Measurements from ENCODE around the gene SPSB1. TPM values are rescaled to one million over a fixed set of nuclear protein-coding genes. Genes with fewer than 3 reads are reported as not detected.

SPSB1 gene
- total RNA-seq, 1 experiment from 2014 or later = 33.4 TPM

DNA sequence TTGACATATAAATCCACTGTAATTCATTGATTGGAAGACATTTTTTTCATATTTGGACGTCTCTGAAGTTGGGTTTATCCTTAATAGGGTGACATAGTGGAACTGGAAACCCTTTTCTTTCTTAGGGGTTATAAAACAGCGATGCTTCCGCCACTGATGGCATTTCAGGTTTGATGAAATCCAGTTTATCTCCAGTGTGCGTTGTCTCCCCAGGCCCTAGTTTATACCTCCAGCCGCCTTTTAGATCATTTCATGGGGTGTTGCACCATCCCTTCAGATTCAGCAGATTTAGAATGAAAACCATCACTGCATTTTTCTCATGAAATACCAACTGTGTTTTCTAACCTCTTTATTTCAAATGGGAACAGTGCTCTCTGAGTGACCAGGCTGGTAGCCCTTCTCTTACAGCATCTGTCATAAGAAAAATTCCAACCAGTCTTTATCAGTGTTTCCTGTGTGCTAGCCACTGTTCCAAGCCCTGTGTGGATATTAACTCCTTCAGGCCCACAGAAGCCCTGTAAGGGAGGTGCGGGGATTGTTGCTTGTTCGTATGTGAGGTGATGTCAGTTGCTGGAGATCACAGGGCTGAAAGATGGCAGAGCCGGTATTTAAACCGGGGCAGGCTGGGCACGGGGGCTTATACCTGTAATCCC is 39.1 kb upstream of the SPSB1 start:
- DNase-seq (ENCODE audit: low read depth, low spot score) = no peak
- in situ Hi-C loops (cut with HindIII; ENCODE audit: low pct_unique_long_range_greater_than_20kb, low sequenced_read_pairs) = no loop called here

DNA sequence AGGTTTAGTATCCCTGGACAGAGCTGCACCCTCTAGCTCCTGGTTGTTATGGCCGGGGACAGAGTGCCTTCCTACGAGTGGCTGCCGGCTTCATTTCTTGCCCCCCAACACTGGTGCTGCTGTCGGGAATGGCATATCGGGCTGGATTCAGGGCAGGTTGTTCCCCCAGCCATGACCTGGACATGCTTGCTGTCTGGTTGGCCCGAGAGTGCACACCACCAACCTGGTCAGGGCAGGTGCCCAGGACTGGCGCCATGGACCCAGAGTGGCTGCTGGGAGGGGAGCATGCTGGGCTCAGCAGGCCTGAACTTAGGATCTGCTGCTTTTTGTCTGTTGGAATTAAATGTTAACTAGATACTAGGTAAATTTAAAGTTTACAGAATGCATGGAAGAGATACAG is 36.4 kb upstream of the SPSB1 start:
- DNase-seq (ENCODE audit: low read depth, low spot score) = no peak
- in situ Hi-C loops (cut with HindIII; ENCODE audit: low pct_unique_long_range_greater_than_20kb, low sequenced_read_pairs) = no loop called here

DNA sequence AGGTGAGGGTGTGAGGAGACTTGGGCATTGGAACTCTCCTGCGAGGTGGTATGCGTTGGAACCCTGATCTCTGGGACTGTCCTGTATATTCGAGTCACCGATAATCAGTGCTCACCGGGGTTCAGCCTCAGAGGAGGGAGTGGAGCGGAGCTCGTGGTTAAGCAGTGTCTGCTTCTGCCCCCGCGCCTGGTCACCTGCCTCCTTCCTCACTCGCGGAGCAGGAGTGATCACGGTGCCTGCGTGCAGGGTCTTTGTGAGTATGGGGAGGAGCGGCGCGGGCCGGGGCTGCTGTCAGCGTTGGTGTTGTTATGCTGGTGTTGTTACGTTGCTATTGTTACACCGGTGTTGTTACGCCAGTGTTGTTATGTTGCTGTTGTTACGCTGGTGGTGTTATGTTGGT is 34.8 kb upstream of the SPSB1 start:
- in situ Hi-C loops (cut with HindIII; ENCODE audit: low pct_unique_long_range_greater_than_20kb, low sequenced_read_pairs) = no loop called here
- DNase-seq (ENCODE audit: low read depth, low spot score) = no peak

DNA sequence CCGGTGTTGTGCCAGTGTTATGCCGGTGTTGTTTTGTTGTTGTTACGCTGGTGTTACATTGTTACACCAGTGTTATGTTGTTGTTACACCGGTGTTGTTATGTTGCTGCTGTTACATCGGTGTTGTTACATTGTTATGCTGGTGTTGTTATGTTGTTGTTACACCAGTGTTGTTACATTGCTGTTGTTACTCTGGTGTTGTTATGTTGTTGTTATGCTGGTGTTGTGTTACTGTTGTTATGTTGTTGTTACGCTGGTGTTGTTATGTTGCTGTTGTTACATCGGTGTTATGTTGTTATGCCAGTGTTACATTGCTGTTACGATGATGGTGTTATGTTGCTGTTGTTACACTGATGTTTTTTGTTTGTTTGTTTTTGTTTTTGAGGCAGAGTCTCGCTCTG is 34.1 kb upstream of the SPSB1 start:
- in situ Hi-C loops (cut with HindIII; ENCODE audit: low pct_unique_long_range_greater_than_20kb, low sequenced_read_pairs) = no loop called here
- no peak for DNase-seq (ENCODE audit: low read depth, low spot score)

DNA sequence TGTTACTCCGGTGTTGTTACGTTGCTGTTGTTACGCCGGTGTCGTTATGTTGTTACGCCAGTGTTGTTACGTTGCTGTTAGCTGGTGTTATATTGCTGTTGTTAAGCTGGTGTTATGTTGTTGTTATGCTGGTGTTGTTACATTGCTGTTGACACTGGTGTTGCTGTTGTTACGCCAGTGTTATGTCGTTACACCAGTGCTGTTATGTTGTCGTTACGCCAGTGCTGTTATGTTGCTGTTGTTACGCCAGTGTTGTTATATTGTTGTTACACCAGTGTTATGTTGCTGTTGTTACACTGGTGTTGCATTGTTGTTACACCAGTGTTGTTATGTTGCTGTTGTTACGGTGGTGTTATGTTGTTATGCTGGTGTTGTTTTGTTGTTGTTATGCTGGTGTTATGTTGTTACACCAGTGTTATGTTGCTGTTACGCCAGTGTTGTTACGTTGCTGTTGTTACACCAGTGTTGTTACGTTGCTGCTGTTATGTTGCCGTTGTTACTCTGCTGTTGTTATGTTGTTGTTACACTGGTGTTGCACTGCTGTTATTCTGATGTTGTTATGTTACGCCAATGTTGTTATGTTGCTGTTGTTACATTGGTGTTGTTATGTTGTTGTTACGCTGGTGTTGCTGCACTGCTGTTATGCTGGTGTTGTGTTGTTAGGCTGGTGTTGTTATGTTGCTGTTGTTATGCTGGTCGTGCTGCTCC is 32.5 kb upstream of the SPSB1 start:
- DNase-seq (ENCODE audit: low read depth, low spot score) = no peak
- in situ Hi-C loops (cut with HindIII; ENCODE audit: low pct_unique_long_range_greater_than_20kb, low sequenced_read_pairs) = no loop called here

DNA sequence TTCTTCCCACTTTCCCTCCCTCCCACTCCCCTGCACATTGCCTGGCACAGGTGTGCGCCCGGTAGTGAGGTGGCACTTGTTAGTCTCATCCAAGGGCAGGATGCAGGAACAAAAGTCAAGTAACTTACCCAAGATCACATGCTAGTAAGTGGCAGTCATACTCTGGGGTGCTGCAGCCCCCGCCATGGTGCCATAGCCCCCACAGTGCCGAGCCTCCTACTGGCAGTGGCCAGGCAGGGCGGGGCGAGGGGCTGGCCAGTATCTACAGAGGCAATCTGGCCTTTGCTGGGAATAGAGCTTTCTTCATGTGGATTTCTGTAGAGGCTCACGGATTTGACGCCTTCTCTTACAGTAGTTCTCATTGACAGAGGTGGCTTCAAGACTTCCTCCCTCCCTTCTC is 31.2 kb upstream of the SPSB1 start:
- in situ Hi-C loops (cut with HindIII; ENCODE audit: low pct_unique_long_range_greater_than_20kb, low sequenced_read_pairs) = no loop called here
- DNase-seq (ENCODE audit: low read depth, low spot score) = no peak

DNA sequence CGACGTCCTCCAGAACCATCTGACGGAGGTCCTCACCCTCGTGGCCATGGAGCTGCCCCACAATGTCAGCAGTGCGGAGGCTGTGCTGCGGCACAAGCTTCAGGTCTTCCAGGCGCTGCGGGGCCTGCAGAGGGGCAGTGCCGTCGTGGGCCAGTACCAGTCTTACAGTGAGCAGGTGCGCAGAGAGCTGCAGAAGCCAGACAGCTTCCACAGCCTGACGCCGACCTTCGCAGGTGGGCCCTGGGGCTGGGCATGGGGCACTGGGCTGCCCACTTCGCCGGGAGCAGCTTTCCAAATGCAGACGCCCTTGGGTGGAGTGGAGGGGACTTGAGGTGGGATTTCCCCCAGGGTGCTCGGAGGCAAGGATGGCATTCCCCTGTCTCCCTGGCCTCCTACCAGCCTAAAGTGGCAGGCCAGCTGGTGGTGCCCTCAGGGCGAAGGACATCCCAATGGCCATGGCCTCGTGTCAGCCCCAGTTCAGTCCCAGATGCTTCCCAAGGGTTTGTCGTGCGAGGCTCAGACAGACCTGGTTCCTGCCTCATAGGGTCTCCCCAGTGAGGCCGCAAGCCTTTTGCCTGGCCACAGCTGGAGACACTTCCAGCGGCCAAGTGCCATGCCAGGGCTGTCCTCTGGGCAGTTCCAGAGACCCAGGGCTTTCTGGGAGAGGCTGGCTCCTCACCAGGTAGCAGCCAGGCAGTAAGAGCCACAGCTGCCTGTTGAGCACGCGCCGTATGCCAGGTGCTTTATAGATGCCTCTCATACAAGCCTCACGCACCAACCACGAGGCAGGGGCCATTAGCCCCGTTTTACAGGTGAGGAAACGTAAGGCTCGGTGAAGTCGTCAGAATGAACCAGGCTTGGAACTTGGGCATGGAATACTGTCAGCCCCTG is 30.4 kb upstream of the SPSB1 start:
- in situ Hi-C loops (cut with HindIII; ENCODE audit: low pct_unique_long_range_greater_than_20kb, low sequenced_read_pairs) = no loop called here
- DNase-seq (ENCODE audit: low read depth, low spot score) = no peak

DNA sequence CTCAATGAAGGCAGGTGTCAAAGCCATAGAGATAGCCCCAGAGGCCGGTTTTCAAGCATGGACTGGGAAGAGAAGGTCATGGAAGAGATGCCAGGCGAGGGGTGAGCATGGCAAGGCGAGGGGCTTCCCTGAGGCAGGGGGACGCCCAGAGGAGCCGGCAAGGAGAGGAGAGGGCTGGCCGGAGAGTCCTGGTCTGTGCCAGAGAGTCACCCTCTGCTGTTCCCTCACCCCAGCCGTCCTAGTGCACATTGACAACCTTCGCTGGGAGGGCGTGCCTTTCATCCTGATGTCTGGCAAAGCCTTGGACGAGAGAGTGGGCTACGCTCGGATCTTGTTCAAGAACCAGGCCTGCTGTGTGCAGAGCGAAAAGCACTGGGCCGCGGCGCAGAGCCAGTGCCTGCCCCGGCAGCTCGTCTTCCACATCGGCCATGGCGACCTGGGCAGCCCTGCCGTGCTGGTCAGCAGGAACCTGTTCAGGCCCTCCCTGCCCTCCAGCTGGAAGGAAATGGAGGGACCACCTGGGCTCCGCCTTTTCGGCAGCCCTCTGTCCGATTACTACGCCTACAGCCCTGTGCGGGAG is 29.3 kb upstream of the SPSB1 start:
- DNase-seq (ENCODE audit: low read depth, low spot score) = no peak
- in situ Hi-C loops (cut with HindIII; ENCODE audit: low pct_unique_long_range_greater_than_20kb, low sequenced_read_pairs) = no loop called here

DNA sequence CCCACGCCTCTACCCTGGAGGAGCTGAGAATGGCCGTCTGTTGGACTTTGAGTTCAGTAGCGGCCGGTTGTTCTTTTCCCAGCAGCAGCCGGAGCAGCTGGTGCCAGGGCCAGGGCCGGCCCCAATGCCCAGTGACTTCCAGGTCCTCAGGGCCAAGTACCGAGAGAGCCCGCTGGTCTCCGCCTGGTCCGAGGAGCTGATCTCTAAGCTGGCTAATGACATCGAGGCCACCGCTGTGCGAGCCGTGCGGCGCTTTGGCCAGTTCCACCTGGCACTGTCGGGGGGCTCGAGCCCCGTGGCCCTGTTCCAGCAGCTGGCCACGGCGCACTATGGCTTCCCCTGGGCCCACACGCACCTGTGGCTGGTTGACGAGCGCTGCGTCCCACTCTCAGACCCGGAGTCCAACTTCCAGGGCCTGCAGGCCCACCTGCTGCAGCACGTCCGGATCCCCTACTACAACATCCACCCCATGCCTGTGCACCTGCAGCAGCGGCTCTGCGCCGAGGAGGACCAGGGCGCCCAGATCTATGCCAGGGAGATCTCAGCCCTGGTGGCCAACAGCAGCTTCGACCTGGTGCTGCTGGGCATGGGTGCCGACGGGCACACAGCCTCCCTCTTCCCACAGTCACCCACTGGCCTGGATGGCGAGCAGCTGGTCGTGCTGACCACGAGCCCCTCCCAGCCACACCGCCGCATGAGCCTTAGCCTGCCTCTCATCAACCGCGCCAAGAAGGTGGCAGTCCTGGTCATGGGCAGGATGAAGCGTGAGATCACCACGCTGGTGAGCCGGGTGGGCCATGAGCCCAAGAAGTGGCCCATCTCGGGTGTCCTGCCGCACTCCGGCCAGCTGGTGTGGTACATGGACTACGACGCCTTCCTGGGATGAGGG is 28.5 kb upstream of the SPSB1 start:
- no peak for DNase-seq (ENCODE audit: low read depth, low spot score)
- in situ Hi-C loops (cut with HindIII; ENCODE audit: low pct_unique_long_range_greater_than_20kb, low sequenced_read_pairs) = no loop called here

DNA sequence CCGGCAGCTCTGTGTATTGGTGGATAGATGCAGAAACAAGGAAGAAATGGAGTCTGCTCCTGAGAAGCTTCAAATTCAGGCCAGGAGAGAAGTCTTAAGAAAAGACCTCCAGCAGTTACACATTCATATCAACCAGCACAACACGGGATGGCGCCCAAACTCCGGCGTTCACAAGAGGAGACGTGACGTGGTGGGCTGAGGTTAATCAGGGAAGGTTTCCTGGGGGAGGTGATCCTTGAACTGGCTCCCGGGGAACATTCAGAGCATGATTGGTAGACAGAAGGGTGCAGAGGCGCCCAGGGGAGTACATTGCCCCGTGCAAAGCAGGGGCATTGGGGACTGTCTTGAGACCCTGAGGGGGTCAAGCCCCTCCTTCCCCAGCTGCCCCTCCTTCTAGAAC is 27.7 kb upstream of the SPSB1 start:
- in situ Hi-C loops (cut with HindIII; ENCODE audit: low pct_unique_long_range_greater_than_20kb, low sequenced_read_pairs) = no loop called here

DNA sequence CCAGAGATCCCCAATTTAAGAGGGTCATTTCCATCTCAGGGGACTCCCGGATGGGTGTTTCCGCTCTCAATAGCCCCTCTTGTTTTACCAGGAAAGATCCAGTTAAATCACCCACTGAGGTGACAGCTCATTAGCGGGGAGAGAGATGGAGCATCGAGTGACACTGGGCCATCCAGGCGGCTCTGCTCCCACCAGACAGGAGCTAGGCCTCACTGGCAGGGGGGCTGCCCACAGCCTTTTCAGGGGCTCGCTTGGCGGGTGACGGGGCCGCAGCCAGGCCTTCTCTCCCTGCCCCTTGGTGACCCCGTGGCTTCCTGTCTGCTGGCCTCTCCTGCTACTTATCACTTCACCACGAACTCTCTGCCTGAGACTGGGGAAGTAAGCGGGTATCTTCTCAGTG is 26.7 kb upstream of the SPSB1 start:
- DNase-seq (ENCODE audit: low read depth, low spot score) = no peak
- in situ Hi-C loops (cut with HindIII; ENCODE audit: low pct_unique_long_range_greater_than_20kb, low sequenced_read_pairs) = no loop called here

More for the DNA sequence above, 27.7 kb upstream of the SPSB1 start:
- no peak for DNase-seq (ENCODE audit: low read depth, low spot score)

DNA sequence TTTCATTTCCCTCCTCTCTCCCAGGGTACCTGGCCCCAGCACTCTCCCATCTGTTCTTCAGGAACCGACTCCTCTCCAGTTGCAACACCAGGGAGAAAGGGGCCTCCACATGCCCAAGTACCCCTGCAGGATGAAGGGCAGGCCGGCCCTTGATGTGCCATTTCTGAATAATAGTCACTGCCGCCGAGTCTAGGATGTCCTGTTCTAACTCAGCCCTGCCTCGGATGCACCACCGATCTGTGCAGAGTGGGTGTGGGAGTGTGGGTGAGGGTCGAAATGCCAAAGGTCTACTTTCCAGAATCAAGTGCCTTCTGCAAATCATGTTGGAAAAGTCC is 25.4 kb upstream of the SPSB1 start:
- in situ Hi-C loops (cut with HindIII; ENCODE audit: low pct_unique_long_range_greater_than_20kb, low sequenced_read_pairs) = no loop called here
- DNase-seq (ENCODE audit: low read depth, low spot score) = no peak

DNA sequence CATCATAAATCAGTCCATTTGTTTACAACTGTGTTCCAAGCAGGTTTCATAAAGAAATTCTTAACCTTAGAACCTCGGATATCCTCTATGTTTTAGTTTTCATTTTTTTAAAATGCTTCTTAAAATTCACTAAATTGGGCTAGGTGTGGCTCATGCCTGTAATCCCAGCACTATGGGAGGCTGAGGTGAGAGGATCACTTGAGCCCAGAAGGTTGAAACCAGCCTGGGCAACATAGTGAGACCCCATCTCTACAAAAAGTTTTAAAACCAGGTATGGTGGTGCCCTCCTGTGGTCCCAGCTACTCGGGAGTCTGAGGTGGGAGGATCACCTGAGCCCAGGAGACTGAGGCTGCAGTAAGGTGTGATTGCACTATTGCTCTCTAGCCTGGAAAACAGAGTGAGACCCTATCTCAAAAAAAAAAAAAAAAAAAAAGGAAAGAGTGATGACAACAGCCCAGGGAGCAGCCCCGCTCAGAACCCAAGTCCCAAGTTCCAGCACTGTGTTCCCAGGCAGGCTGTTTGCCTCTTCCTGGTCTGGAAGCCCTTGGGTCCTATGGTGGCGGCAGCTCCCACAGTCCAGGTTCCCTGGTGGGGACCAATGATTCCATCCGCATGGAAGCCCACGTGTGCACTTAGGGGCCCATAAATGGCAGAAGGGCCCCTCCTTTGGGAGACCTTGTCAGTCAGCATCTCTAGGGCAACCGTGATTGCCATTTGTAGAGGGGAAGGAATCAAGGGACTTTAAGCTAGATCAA is 24.7 kb upstream of the SPSB1 start:
- in situ Hi-C loops (cut with HindIII; ENCODE audit: low pct_unique_long_range_greater_than_20kb, low sequenced_read_pairs) = no loop called here
- DNase-seq (ENCODE audit: low read depth, low spot score) = no peak

DNA sequence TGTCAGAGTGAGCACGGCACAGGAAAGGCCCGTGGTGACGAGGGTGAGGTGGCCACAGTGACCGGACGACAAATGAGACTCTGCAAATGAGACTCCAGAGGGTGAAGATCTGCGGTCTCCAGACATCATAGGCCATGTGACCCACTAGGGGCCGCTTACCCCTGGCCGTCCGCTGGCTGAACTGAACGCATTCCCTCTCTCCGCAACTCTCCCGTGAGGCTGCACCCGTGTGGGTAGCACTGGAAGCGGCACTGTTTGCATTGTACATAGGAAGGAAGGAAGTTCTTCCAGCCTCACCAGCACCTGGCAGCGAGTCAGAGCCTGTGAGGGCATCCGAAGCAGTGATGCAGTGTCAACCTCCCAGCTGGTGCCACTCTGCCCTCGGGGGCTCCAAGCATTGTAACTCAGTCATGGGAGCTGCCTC is 23.6 kb upstream of the SPSB1 start:
- DNase-seq (ENCODE audit: low read depth, low spot score) = no peak
- in situ Hi-C loops (cut with HindIII; ENCODE audit: low pct_unique_long_range_greater_than_20kb, low sequenced_read_pairs) = no loop called here

DNA sequence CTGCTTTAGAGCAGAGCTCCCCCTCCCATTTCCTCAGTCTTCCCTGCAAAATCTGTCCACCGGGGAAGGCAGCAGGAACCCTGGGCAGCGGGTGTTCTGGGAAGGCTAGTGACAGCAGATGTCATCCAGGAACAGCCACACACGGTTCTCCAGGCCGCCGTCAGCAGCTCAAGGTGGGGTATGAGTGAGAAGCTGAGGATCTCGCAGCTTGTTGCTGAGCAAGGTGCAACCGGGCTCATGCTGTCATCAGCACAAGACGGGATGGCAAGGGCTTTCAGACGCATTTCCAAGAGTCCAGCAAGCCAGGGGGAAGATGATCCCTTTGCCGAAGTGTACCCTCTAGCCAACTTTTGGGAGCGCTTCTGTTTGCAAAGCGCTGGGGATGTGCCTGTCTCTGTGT is 23.0 kb upstream of the SPSB1 start:
- in situ Hi-C loops (cut with HindIII; ENCODE audit: low pct_unique_long_range_greater_than_20kb, low sequenced_read_pairs) = no loop called here
- DNase-seq (ENCODE audit: low read depth, low spot score) = no peak

DNA sequence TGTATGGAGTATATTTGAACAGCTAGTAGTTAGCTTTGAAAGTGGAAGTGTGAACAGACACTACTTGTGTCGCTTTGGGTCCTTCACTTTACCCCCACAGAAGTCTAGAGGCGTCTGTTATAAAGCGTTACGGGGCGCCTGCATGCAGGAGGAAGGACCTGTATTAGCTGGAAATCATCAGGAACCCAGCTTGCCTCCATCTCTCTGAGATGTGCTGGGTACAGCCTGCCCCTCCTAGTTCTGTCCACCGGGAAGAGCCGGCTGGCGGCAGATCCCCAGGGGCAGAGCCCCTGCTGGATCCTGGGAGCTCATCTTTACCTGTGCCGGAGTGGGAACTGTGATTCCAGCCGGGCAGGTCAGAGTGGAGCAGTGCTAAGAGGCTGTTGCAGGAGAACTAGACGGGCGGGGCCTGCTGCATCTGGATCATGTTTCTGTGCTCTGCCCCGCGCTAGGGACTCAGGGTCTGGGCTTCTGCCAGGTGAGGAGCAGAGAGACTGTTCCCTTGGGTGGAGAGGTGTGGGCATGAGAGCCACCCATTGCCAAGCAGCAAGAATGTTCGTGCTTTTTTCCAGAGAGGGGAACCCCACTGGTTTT is 22.3 kb upstream of the SPSB1 start:
- in situ Hi-C loops (cut with HindIII; ENCODE audit: low pct_unique_long_range_greater_than_20kb, low sequenced_read_pairs) = no loop called here
- DNase-seq (ENCODE audit: low read depth, low spot score) = no peak

DNA sequence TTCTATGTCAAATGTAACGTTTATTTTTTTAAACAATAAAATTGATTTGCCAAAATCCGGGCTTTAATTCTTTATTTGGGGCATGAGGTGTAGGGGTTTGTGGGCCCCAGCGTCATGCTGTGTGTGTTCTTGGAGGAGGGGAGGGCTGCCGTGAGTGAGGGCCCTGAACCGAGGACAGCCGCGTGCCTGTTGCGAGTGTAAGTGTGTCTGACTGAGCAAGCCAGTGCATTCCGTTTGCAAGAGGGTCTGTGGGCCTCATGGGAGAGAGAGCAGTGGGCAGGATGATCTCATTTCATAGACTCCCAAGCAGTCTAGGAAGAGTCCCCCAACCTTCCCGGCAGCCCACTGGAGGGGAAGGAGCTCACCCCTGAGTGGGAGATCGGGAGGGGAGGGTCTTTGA is 21.4 kb upstream of the SPSB1 start:
- in situ Hi-C loops (cut with HindIII; ENCODE audit: low pct_unique_long_range_greater_than_20kb, low sequenced_read_pairs) = no loop called here
- no peak for DNase-seq (ENCODE audit: low read depth, low spot score)
